NCI-H2196 treated with DMSO at 0.1 percent for 48 hours (cell line): Measurements from ENCODE around the gene FILIP1L.
"Not testable (repeated sequence)": the region's sequence is repeated elsewhere in the genome, so short reads cannot be mapped to it uniquely, and the experiment has no call there.

Experiments
- DNase-seq: peaks from one replicate; lab custom pipeline; 2025; ENCODE audit not compliant: unreplicated experiment; lab: John Stamatoyannopoulos, UW

Gene FILIP1L

GRCh38 chr3:99851955-99852354, 262.3 kb downstream of the FILIP1L start:
- no peak for DNase-seq

- no peak for DNase-seq
Measured at GRCh38 chr3:99850608-99851007, 263.7 kb downstream of the FILIP1L start.

GRCh38 chr3:99848433-99848832, 265.9 kb downstream of the FILIP1L start:
- no peak for DNase-seq

- peak; percentile 40 for DNase-seq
Measured at GRCh38 chr3:99846477-99847160, 267.7 kb downstream of the FILIP1L start.

GRCh38 chr3:99845999-99846398, 268.3 kb downstream of the FILIP1L start:
- no peak for DNase-seq

- no peak for DNase-seq
Measured at GRCh38 chr3:99845331-99845730, 269.0 kb downstream of the FILIP1L start.

- DNase-seq, result no peak
Measured at GRCh38 chr3:99843590-99844258, 270.6 kb downstream of the FILIP1L start.

- DNase-seq, result peak; percentile 87
Measured at GRCh38 chr3:99842826-99843589, 271.3 kb downstream of the FILIP1L start.

- not testable (repeated sequence) for DNase-seq
Measured at GRCh38 chr3:99841949-99842348, 272.4 kb downstream of the FILIP1L start.

GRCh38 chr3:99839613-99840012, 274.7 kb downstream of the FILIP1L start:
- DNase-seq, result no peak

- no peak for DNase-seq
Measured at GRCh38 chr3:99838755-99839154, 275.5 kb downstream of the FILIP1L start.

- DNase-seq, result no peak
Measured at GRCh38 chr3:99837715-99838114, 276.6 kb downstream of the FILIP1L start.

- no peak for DNase-seq
Measured at GRCh38 chr3:99836681-99837080, 277.6 kb downstream of the FILIP1L start.

- DNase-seq, result no peak
Measured at GRCh38 chr3:99834211-99834957, 279.9 kb downstream of the FILIP1L start.

GRCh38 chr3:99833617-99834205, 280.6 kb downstream of the FILIP1L start:
- DNase-seq, result no peak

GRCh38 chr3:99829844-99830243, 284.5 kb downstream of the FILIP1L start:
- no peak for DNase-seq

- no peak for DNase-seq
Measured at GRCh38 chr3:99825004-99825640, 289.2 kb downstream of the FILIP1L start.

- DNase-seq, result no peak
Measured at GRCh38 chr3:99823723-99824711, 290.3 kb downstream of the FILIP1L start.

GRCh38 chr3:99818818-99819217, 295.5 kb downstream of the FILIP1L start:
- DNase-seq, result no peak
